ENCODE results near the gene MMS22L.

DNA sequence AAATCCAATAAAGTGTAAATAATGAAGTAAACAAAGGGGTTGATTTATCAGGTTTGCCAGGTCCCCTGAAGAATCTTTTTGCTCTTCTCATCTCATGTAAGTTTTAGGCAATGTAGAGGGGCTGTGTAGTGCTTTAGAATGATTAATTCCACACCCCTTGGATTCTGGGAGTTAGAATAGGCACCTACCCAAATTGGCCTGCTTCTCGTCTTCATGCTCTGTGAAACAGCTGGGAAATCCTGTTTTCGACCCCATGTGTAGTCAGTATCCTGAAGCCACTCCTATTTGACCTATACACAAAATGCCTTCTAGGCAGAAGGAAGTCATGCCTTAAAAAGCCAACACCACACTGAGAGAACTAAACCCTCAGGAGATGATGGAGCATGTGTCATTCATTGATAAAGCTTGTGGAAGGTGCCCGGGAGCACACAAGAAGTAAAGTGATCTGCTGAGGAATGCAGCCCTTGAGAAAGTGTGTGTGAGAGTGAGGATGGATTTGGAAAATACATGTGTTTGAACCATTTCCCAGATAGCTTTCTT, 187.6 kb downstream of the MMS22L start:
- TF ChIP-seq, protein P1, sequence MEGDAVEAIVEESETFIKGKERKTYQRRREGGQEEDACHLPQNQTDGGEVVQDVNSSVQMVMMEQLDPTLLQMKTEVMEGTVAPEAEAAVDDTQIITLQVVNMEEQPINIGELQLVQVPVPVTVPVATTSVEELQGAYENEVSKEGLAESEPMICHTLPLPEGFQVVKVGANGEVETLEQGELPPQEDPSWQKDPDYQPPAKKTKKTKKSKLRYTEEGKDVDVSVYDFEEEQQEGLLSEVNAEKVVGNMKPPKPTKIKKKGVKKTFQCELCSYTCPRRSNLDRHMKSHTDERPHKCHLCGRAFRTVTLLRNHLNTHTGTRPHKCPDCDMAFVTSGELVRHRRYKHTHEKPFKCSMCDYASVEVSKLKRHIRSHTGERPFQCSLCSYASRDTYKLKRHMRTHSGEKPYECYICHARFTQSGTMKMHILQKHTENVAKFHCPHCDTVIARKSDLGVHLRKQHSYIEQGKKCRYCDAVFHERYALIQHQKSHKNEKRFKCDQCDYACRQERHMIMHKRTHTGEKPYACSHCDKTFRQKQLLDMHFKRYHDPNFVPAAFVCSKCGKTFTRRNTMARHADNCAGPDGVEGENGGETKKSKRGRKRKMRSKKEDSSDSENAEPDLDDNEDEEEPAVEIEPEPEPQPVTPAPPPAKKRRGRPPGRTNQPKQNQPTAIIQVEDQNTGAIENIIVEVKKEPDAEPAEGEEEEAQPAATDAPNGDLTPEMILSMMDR (IDR thresholded peaks at IDR 0.05; ENCODE audit: insufficient read depth, low read depth, low read length): no peak
- no peak for TF ChIP-seq EZH2 (IDR thresholded peaks at IDR 0.05; ENCODE audit: insufficient read depth, low read length)
